GM19372 (cell line): ENCODE data around the gene IKZF2.

Experiments
- ATAC-seq: cut with Tn5 transposase; IDR thresholded peaks from one replicate; pipeline ENCODE4 v1.9.1; 2021; ENCODE audit warnings: mild to moderate bottlenecking, low read depth, moderate library complexity; ENCODE audit not compliant: unreplicated experiment

IKZF2 gene

DNA sequence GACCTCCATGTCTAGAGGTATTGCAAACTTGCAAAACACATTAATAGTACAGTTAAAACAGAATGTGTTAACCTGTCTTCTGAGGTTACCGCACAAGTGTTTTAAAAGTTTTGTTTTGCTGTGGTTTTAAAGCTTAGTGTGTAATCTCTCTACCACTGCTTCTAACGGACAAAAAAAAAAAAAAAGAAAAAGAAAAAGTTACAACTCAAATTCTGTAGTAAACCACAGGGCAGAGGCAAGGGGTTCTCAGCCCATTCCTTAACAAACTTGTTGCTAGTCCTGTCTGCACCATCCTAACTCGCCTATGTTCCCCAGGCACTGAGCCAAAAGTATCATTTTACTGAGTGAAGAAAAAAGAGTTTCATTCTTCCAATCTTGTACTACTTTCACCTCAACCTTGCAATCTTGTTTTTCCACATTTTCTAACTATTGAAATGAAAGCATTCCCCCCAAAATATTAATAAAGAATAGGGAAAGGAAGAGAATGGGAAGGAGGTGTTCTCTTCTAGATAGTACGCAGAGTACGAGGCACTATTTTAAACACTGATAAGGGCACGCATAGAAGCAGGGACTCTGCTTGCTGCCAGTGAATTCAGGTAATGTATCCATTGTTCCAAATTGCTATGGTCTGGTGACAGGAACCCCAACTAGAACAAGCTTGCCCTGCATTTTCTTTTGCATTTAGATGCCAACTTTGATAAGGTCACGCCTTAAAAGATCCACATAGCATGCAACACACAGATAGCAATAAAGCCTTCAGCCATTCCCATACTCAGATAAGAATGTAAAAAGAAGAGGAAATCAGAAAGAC lies 47.1 kb downstream of the IKZF2 start:
- no peak for ATAC-seq

DNA sequence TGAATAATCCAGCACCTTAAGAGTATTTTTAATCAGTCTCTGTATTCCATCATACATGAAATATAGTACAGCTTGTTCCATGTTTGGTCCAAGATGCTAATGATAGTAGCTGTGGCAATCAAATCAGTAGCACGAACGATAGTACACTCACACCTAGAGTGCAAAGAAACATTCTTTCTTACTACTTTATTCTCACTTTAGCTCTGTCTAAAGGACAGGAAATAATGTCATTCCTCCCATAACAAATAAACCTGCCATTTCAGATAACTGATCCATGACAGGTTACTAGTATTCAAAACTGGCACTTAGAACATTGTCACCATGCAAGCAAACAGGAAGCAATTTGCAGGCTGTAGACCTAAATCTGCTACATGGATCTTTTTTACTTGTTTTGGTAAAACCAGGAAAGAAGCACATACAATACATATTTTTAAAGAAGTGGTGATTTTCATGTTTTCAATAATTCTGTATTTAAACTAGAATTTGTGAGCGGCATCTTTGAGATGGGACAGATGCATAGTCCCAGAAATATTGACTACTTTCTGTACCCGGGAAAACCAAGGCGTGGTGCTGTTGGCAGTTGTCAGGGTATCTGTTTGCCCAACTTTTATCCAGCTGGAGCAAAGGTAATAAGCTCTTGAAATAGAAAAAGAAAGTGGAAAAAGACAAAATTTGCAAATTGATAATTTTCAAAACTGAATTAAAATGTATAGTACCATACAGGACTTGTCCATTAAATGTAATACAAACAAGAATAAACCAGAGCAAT lies 49.5 kb downstream of the IKZF2 start:
- no peak for ATAC-seq

DNA sequence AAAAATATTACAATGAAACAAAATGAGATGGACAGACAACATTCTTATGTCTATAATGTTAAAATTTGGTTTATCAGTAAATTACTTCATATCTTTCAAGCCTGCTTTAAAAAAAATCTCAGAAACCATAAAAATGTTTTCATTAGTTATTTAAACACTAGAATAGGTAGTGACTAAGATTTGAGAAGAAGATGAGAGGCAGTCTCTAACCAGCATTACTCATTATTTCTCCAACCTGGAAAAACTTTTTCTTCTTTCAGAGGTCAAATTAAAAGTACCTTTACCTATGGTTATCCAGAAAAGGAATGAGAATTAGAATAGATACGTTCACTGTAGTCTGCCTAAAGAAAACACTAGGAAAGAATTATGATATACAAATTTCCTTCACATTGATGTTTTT lies 50.3 kb downstream of the IKZF2 start:
- ATAC-seq, result no peak

DNA sequence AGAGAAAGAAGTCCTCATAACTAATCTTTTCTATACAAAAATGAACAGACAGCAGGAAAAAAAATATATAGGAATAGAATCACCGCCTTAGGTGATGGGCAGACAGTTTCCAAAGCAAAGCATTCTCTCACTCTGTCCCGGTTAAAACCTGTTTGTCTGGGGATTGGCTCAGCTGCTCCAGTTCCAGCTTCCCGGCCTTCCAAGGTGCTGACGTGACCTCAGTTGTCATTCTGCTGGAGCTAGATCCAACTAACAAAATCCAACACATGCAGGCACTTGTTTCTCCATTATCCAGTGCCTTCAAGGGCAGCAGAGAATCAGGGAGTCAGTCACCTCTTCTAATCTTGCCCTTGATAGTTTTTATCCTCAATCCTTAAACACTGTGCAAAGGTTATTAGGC lies 52.8 kb downstream of the IKZF2 start:
- ATAC-seq, result no peak

DNA sequence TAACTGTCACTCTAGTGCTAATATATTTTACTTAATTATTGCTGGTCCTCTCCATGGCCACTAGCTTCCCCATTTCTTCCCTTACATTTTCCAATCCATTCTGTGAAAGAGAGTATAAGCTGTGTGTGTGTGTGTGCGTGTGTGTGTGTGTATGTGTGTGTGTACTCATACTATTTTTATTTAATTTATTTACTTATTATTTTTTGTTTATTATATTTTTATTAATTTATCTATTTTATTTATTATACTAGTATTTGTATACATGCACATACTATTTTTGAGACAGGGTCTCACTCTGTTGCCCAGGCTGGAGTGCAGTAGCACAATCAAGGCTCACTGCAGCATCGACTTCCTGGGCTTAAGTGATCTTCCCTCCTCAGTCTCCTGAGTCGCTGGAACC lies 59.6 kb downstream of the IKZF2 start:
- ATAC-seq, result no peak

DNA sequence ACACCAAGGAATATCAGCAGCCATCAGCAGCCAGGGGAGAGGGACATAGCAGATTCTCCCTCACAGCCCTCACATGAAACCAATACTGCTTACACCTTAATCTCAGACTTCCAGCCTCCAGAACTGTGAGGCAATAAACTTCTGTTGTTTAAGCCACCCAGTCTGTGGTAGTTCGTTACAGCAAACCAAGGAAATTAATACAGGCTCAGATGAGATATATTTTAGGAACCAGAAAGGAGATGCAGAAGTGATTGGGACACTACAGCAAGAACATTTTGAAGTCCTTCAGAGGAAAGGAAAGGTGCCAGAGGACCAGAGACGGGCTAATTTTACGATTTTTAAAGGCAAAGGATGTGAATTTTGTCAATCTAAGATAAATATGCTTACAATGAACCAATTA lies 60.6 kb downstream of the IKZF2 start:
- ATAC-seq, result no peak

DNA sequence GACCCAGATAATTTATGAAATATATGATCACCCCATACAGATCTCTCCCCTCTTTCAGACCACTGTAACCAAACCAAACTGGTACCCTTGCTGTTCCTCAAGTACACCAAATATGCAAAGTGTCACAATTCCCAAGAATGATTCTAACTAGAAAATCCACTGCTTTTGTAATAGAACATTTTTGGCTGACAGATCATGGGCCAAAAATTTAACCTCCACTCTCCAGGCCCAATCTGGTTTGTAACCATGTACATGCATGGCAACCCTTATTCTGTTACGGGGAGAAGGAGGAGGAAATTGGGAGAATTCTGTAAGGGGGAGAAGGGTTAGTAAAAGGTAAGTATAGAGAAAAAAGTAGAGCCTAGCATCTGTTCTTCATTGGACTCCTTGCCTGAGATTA lies 62.0 kb downstream of the IKZF2 start:
- ATAC-seq, result no peak

DNA sequence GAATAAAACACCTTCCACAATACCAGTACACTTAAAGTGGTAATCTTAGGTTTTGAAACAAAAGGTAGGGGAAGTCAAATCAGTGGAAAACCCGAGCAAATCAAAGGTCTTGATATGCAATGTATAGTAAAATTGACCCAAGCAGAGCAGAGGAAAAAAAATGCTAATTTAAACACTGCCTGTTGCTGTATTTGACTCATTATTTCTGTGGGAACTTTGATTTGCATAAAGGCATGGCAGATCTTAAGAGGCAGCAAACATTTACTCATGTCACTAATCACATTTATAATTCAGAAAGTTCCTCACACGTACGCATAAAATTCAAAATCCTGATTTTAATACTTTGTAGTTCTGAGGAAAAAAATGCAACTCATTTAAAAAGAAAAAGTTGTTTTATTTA lies 64.4 kb downstream of the IKZF2 start:
- no peak for ATAC-seq

DNA sequence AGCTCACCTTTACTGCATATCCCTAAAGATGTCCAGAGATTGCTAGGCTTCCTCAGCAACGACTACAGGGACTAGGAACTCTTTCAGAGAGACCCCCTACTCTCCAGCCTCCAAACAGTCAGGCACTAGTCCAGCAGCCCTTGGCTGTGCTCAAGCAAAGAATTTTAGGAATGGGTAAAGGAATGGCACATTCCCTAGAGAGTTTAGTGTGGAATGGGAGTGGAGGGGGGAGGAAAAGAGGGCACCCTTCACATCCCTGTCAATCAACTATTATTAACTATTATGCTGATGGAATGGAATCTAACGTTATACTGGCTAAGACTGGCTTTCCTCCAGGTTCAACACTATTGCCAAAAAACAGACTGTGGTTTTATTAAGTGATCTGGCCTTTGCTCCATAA lies 64.8 kb downstream of the IKZF2 start:
- ATAC-seq, result no peak

DNA sequence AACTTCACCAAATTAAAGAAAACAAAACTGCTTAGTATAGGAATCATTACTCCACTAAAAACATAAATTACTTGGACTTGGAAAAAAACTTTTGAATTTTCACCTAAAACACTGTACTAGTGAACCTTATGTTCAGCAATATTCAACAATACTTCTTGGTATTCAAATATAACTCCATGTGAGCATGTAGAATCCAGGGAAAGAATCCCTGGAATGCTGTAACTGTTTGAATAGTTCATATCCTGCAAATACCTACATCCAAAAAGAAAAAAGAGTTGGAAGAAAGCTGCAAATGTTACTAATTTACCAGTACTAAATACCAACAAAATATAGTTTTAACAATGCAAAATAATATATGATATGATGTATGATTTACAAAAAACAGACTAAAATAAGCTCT lies 65.4 kb downstream of the IKZF2 start:
- no peak for ATAC-seq

DNA sequence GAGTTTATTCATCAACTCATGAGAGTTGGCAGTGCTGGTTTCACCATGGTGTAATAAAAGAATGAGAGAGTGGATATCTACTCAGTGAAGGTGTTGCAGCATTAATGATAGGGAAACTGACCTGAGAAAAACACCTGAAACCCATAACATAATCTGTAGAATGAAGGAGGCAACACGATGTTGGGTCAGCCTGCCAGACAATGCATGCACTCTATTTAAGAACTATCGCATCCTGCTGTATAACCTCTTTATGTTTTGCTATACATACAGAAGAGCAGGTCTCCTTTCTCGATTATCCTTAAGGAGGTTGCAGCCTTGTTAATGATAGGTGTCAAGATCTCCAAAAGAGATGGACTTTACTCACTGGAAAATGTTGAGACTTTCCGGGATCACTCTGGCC lies 65.9 kb downstream of the IKZF2 start:
- no peak for ATAC-seq

DNA sequence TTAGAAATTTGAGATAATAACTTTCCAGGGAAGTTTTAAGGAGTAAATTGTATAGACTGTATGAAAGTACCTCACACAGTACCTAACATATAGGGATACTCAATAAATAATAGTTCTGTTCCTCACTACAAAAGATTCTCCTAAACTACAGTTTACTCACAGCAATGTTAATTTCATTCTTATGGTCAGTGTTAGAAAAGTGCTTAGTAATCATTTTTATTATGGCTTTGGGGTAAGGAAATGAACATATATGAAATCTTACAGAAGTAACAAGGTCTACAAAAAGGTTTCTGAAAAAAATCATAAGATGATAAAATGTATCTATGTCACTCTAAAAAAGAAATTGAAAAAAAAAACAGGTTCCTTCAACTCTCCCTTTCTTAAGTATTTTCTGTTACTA lies 67.2 kb downstream of the IKZF2 start:
- no peak for ATAC-seq

DNA sequence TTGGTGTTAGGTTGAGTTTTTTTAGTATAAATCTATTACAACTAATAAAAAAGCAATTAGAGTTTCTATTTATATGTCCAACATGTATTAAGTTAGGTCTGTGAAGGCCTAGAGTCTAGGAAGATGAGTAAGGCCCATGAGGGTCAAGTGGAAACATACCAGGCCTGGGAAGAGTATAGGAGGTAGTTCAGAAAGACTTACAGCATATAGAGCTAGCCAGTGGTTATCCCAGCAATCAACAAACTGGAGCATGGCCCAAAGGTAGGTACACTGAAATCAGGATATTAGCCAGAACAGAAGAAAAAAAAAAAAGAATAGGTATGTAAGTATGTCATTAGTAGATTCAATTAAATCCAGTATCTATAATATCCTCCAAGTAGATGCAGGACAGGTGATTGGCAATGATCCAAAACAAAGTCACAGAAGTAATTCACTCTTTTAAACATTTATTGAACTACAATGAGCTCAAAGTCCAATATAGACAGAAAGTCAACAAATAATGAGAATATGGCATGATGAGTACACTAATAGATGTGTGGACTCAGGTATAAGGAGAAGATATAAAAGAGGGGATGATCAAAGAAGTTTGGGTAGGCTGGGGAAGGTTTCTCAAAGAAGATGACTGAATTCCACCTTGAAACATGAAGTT lies 70.3 kb downstream of the IKZF2 start:
- ATAC-seq, result no peak

DNA sequence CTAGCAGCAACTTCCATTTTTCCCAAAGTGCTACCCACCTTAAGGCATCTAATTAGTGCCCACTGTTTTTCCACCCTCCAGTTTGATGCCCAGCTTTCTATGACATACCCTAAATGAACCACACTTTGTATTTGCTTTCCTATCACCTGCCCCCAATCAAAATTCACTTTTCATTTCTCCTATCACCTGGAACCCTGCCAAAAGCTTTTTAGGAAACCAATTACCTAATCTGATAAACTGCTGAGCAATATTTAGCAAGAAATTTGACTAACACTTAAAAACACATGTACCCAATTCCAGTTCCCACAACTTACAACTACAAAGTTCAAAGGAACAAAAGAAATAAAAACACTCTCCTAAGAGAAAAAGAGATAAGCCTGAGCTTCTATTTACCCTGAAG lies 71.7 kb downstream of the IKZF2 start:
- no peak for ATAC-seq

DNA sequence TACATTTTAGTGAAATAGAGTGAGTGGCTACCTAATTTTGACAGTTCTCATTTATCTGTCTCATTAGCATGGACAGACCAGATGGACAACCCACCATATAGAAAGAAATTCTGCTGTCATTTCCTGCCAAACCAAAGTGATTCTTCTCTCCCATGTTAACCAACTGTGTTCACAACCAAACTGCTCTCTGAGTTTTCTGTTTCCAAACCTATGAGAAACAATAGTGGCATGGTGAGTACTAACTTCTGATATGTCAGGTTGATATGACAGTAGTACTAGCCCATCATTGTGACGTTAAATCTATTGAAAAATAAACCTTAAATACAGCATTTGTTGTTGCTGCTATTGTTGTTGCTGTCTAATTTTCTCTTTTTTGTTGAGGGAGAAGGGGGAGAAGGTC lies 72.7 kb downstream of the IKZF2 start:
- no peak for ATAC-seq

DNA sequence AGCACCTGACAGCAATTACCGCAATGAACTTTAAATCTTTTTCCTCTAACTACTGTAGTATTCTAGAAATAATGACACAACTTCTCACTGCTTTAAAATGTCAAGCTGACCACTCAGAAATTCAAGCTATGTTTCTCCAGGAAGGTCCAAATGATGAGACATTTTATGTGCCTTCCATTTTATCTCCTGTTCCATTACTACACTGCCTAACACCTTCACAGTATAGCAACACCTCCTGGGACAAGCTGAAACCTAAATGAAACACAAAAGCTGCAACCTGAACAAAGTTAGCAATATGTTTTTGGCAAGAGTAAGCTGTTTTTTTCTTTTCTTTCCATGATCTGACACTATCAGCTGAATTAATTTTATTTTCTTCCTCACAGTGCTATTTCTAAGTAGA lies 81.9 kb downstream of the IKZF2 start:
- no peak for ATAC-seq

DNA sequence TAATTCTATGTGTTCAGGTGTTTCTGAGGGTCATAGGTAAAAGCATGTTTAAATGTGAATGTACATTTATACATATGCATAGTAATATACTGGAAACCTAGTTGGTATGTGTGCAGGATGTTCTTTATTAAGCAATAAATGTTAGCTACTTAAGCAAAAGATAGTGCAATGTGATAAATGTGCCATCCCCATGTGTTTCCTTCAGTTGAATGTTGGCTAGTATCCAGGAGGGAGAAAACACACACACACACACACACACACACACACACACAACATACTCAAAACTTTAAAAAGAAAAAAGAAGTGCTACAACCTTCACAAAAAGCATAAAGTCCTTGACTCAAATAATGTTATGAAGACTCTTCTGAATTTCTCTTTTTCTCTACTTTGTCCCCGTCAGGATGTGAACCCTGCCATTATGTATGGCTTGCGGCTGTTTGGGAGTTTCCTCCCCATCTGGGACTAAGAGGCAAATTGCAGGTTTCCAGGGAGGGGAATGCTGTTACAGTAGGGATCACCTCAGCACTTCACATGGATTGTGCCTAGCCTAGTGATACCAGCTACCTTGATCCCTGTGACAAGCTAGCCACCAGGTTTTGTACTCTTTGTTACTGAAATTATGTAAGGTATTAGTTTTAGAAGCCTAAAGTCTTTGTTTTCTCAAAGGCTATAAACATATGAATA lies 82.6 kb downstream of the IKZF2 start:
- no peak for ATAC-seq

DNA sequence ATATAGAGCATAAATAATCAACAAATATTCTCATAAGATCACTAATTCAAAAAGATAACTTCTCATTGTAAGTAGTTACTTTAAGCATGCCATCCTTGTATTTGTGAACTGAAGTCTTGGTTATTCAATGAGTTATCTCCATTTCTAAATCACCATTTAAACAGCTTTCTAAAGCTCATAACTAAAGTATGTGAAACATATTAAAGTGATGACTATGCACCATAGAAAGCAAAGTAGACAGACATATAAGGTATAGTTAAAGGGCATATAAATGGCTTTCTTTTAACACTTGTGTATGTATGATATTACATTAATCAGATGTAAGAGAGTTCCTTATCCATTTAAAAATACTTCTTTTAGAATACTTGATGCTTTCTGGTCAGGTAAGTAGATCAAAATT lies 83.5 kb downstream of the IKZF2 start:
- no peak for ATAC-seq

DNA sequence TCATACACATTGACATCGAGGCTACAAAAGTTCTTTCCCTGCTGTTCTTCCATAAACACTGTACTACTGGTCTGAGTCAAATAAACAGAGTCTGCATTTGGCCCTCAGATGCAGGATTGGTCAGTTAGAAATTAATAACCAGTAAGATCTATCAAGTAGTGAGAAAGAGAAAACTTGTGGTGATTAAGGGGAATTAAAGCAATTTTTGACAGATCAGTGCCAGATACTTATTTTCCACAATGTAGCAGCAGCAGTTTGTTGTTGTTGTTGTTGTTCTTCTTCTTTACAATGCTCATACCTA lies 85.0 kb downstream of the IKZF2 start:
- no peak for ATAC-seq

DNA sequence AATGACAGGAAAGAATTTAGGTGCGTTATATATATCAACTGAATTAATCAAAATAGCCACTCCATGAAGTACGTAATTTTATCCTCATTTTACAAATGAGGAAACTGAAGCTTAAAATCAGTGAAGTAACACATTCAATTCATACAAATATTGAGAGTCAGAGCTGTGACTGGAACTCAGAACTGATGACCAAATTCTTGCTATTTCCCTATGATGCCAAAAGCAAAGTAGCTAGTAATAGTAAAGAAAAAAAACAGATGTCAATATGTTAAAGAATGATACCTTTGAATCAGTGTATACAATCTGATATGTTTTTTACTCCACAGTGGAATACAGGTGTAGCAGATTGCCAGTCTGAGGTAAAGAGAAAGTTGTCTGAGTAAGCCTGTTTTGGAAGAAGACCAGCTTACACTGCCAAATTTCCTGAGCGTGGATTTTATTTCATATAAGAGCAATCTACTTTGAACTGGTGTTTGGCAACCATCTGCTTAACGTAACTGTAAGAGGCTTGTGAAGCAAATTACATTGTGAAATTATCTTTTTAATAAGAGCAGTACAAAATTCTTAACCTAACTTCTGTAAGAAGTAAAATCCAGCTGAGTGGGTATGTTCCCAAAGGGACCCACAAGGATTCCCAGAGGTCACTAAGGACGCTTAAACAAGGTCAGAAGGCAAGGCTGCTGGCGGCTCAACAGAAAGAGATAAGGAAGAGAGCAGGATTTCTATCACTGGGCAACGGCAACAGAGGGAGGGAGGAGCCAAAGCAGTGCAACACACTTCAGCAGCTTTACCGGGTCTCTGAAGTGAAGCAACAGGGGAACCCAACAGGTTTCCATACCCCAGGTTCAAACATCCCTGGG lies 85.6 kb downstream of the IKZF2 start:
- ATAC-seq, result peak; percentile 59
